Activated CD4-positive, alpha-beta T cell treated with anti-CD3 and anti-CD28 coated beads, Interleukin-2, amount 50 U/mL, for 48 hours (primary cell): ENCODE results near the gene CEP170B.
"Not testable (repeated sequence)": the region's sequence is repeated elsewhere in the genome, so short reads cannot be mapped to it uniquely, and the experiment has no call there.

ENCODE experiments used
- DNase-seq, 2 experiments: peaks; one replicate each; pipeline ENCODE4 v3.0.0-alpha.2; 2020

Gene CEP170B

DNA sequence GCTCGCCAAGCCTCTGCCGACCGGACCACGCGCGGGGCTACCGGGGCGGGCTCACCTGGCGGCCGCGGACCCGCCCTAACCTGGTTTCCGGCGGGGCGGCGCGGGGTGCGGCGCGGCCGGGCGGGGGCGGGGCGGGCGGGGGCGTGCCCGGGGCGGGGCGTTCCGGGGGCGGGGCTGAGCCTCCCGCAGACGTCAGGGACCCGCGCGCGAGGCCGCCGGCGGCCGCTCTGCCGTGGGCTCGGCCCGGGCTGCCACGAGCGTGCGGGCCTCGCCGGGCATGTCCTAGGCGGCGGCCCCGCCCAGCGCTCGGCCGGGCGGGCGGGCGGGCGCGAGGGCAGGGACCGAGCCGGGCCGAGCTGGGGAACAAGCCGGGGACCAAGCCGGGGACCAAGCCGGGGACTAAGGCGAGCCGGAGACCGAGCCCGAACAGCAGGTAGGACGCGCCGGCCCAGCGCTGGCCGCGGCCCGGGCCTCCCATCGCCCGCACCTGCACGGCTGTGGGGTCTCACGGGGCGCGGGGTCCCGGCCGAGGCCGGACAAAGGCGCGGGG, at the start of gene CEP170B:
CEP170B (plus strand) TSS at position 188 of the 550 bp plus-strand sequence. CDS start 3,183 bp downstream, outside the sequence.
- DNase-seq: peak; percentile 35 to 39

DNA sequence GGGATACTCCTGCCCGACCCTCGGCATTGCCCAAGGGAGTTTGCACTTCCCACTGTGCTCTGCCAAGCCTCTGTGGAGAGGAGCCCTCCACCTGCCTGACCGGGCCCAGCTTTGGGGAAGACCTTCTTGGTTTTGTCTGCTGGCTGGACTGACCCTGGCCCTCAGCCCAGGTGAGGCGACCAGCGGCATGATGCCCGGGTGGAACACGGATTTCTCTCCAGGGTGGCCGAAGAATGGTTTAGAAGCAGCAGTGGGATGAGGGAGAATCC, 48.5 kb upstream of the CEP170B start:
- no peak for DNase-seq

DNA sequence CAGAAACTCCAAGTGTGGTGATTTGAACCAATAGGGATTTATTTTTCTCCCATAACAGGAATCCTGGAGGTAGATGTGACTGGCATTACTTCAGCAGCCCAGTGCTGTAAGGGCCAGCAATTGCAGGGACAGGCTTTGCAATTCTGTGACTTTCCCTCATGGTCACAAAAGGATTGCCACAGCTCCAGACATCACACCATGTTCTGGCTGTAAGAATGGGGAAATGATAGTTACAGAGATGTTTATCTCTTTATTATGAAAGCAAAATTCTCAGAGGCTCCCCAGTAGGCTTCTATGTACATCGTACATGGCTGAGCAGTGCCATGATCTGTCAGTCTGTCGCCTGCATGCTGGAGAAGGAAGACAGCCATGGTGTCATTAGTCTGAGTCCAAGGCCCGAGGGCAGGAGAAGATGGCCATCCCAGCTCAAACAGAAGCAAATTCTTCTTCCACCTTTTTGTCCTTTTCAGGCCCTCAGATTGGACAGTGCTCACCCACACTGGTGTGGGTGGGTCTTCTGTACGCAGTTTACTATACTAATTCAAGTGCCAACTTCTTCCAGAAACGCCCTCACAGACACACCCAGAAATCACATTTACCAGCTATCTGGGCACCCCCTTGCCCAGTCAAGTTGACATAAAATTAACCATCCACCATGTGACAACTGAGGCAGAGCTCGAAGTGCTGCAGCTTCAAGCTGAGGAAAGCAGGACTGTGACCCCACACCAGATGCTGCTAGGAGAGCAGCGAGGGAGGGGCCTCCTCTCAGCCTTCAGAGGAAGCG, 46.9 kb upstream of the CEP170B start:
- no peak for DNase-seq

DNA sequence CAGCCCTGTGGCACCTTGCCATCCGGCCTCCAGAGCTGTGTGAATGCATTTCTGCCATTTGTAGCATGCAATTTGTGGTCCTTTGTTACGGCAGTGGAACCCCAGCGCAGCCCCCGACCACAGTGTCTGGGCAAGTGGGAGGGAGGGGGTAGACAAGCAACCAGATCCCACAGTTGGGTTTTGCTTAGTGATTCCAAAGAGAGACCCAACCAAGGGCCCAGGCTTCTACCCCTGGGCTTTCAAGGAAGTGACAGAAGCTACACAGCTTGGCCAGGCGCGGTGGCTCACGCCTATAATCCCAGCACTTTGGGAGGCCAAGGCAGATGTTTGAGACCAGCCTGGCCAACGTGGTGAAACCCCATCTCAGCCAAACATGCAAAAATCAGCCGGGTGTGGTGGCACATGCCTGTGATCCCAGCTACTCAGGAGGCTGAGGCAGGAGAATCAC, 46.3 kb upstream of the CEP170B start:
- DNase-seq: no peak

DNA sequence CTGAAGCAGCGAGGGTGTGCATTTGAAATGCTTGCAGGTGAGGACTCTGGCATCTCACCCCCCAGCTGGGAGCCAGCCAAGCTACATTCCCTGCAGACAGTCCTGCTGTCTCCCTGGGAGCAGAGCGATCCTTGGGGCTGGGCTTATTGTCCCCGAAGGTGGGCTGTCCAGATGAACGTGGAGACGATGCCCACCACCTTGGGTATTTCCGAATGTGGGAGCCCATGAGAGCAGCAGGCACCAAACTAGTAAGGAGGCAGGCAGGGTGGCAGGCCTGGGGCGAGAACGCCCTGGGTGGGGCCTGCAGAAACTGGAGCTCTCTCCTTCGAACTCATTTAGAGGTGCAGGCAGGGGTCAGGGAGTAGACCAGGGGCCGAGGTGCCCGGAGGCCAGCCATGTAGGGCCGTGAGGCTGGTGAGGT, 45.7 kb upstream of the CEP170B start:
- no peak for DNase-seq

DNA sequence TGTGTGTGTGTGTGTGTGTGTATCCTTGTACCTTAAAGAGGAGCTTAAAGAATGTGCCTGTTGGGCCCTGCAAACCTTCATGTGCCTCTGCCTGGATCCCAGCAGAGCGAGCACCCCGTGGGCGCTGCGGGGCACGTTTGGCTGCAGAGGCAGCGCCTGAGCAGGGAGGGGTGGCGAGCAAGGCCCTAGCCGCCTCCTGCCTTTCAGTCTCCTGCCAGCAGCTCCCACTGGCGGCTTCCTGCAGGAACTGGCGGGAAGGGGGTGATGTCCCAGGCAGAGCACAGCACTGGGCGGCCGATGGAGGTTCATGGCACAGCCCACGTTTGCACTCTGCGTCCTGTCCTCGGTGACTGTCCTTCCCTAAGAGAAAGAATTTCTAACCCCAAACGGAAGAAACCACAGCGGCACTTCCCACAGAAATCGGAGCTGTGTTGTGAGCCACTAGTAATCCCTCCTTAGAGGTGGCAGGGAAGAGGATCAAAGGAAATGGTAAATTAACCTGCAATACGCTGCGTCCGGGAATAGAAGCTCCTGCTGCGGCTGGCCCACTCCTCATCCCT, 44.3 kb upstream of the CEP170B start:
- no peak for DNase-seq

DNA sequence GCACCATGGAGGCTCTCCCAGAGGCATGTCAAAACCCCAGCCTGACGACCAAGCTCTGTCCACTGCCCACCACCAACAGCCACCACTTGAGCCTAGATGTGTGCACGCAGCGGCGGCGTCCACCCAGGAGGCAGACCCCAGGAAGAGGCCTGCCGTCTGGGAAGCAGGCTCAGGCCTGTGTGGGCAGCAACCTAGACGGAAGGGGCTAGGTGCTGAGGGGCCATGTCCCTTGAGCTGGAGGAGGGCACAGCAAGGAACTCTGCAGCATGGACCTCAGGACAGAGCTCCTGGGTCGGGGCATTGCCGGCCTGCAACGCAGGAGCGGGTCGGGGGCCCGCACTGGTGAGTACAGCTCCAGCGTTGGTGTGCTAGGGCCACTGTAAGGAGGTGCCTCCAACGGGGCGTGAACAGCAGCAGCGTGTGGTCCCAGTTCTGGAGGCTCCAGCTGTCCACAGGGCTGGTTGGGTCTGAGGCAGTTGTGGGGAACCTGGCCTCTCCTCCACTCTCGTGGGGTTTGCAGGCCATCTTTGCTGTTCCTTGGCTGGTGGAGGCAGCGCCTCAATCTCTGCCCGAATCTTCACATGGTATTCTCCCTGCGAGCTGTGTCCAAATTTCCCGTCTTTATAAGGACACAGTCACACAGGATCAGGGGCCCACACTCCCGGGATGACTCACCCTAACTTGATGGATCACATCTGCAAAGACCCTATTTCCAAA, 43.7 kb upstream of the CEP170B start:
- no peak for DNase-seq

DNA sequence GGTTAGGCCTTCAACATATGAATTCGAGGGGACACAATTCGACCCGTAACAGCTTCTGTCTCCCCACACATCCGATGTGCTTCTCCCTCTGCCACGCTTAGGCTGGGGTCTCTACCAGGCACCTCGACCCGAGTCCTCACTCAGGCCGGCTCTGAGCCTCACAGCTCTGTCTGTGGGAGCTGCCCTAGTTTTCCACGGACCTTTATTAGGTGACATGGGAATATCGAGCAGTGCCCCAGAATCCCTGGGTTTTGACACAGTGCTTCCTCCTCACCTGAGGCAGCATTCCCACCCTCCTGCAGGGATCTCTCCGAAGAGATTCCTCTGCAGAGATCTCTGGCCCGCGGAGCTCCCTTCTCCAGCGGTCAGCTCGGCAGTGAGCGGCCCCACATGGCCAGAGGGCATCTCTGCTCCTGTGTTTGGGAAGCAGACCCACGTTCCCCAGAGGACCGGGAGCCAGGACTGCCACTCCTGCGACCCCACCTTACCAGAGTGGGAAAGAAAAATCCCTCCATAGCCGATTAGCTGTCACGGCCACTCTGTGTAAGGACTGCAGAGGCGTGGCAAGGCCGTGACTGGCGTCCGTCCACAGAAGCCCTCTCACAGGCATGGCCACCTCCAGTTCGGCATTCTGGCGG, 43.0 kb upstream of the CEP170B start:
- DNase-seq: no peak

DNA sequence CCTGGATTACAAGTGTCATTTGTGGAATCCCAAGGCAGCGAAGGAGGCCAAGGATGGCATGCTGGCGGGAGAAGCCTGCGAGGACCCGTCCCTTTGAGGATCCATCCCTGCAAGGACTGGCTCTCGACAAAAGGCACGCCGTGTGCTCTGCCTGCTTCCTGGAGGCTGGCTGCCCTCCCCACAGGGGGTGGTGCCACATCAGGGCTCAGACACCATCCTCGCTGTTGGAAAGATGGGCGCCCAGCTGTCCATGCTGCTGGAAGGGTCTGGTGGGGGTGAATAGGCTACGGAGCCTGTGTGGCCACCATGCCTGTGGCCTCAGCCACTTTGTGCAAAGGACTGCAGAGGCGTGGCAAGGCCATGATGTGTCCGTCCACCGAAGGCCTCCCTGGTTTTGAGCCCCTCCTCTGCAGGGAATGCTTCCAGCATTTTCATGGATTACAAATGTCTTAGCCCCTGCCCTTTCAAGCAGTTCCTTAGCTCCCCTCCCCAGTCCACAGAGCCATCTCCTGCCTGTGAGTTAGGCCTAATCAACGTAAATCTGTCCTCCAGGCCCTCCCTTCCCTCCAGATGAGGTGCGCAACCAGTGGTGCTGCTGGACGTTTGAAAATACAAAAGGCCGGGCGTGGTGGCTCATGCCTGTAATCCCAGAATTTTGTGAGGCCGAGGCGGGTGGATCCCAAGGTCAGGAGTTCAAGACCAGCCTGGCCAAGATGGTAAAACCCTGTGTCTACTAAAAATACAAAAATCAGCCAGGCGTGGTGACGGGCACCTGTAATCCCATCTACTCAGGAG, 42.0 kb upstream of the CEP170B start:
- no peak for DNase-seq

DNA sequence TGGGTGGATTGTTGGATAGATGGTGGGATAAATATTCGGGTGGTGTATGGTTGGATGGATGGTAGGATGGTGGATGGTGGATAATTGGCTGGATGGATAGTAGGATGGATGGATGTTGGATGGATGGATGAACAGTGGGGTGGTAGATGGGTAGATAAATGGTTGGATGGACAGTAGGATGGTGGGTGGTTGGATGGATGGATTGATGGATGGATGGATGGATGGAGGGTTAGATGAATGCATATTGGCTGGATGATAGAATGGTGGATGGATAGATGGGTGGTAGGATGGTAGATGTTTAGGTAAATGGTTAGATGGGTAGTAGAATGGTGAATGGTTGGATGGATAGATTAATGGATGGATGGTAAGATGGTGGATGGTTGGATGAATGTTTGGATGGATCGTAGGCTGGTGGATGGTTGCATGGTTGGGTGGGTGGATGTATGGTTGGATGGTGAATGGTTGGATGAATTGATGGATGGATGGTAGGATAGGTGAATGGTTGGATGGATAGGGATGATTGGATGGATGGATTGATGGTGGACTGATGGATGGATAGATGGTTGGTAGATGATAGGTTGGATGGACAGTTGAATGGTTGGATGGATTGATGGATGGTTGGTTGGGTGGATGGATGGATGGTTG, 40.6 kb upstream of the CEP170B start:
- no peak for DNase-seq

DNA sequence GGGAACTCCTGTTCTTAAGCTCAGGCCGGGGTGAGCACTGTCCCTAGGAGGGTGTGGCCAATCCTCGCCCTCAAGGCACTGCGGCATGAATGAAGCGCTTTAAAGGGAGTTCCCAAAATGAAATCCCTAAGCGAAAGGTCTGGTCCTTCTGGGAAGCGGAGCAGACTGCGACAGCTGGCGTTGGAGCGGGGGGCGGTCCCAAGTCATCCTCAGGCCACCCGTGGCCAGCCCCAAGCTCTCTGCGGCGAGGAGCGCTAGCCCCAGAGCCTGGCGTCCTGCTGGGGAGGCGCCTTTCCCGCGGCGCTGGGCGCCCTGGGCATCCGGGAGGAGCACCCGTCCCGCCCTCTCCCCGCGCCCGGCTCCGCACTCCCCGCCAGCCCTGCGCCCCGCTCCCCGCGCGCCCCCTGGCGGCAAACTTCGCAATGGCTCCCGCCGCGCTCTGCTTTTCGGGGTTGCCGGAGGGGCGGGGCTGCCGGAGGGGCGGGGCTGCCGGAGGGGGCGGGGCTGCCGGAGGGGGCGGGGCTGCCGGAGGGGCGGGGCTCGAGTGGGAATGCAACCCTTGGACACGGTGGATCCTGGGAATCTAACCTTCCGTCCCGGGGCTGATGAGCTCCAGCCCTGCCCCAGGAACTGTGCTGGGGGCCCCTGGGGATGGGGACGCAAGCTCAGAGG, 38.7 kb upstream of the CEP170B start:
- DNase-seq: peak; percentile 96

DNA sequence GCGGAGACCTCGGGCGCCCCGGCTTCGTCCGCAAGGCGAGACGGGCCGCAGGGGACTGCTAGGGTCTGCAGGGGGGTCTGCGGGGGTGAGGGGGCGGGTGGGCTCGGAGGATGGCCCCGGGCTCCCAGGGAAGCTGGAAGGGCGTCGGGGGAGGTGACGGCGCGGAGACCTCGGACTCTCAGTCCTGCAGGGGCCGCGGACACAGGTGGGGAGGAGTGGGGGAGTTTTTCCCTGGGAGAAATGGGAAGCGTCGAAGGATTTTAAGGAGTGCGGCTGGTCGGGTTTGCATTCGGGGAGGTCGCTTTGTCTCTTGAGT, 38.2 kb upstream of the CEP170B start:
- no peak for DNase-seq

DNA sequence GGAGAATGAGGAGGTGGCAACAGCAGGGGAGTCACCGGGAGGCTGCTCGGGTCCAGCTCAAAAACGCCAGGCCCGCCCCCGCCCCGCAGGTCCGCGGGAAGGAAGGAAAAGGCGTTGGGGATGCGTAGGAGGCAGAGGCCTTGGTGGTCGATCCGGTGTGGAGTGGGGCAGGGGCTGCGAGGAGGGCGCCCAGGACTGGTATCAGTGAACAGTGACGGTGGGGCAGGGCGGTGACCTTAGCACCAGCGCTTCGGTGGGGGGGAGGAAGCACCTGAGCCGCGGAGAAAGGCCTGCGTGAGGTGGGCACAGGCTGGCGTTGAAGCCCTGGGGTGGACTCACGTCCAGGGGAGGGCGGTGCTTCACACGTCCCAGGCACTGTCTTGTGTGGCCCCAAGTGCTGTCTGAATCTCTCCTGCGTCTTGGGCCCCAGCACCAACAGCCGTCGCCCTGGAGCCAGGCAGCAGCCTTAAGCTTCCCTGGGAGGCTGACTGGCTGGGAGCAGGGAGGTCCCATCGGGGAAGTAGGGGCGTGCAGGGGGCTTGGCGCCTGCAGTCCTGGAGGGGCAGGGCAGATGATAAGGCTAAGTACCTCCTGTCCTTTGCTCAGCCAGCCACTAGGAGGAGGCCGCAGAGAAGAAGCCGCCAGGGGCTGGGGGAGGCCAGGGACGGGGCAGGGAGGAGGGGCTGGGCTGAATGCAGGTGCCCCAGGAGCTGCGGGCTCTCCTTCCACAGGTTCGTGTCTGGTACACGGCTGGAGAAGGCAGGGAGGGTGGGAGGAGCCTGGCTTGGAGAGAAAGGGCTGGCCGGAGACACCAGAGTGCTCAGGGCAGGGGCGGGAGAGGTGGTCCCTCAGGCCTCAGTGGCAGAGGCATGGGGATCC, 37.7 kb upstream of the CEP170B start:
- DNase-seq: peak; percentile 42 to 64

DNA sequence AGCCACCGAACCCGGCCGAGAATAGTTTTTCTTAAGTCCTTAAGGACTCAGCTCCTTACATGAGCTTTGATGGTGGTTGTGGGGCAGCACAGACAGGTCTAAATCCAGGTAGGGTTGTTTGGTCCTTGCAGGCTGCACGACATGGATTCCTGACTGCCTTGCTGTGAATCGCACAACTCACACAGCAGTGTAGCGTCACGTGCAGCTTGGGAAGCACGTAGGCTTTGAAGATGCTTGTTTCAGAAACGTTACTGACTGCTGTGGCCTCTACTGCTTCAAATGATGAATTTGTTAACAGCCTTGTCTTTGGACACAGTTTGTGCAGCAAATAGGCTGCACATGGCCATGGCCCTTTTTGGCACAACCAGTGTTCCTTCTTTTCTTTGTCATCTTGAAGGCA, 34.3 kb upstream of the CEP170B start:
- DNase-seq: no peak

DNA sequence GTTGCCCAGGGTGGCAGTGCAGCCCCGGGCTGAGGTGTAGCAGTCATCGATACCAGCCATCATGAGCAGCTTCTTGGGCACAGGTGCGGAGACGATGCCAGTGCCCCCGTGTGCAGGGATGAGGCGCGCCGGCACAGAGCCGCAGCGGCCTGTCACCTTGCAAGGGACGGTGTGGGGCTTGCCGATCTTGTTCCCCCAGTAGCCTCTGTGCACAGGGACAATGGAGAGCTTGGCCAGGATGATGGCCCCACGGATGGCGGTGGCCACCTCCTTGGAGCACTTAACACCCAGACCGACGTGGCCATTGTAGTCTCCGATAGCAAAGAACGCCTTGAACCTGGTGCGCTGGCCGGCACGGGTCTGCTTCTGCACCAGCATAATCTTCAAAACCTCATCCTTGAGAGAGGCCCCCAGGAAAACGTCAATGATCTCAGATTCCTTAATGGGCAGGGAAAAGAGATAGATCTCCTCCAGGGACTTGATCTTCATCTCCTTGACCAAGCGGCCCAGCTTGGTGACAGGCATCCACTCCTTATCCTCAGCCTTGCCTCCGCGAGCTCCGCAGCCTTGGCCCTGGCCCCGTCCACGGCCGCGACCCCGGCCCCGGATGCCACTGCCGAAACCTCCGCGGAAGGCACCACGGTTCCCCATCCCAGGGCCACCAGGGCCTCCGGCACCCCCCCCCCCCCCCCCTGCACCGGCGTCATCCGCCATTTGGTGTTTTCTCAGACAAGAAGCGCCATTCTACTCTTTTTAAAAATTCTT, 28.7 kb upstream of the CEP170B start:
- DNase-seq: not testable (repeated sequence)

DNA sequence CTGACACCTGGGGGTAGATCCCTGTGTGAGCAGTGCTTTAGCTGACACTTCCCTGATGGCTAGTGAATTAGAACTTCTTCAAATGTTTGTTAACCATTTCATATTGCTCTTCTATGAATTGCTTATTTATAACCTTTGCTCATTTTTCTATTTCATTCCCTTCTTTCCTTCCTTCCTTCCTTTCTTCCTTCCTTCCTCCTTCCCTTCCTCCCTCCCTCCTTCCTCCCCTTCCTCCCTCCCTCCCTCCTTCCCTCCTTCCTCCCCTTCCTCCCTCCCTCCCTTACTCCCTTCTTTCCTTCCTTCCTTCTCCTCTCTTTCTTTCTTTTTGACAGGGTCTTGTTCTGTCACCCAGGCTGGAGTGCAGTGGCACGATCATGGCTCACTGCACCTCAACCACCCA, 23.3 kb upstream of the CEP170B start:
- DNase-seq: no peak

DNA sequence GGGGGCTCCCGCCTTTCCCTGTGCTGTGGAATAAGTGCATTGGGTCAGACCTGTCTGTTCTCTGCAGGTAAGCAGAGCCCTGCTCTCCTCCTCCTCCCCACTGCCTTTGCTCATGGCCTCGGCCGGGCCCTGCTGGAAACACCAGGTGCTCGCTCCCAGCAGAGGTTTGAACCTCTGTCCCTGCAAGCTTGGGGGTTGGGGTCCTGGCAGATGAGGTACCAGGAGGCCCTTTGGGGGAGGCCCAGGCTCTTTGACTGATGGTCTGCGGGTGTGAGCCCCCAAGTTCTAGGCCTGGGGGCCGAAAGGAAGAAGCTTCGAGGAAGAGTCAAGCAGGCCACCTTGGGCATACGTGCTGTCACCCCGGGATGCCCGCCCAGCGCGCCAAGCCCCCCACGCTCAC, 22.1 kb upstream of the CEP170B start:
- DNase-seq: no peak

DNA sequence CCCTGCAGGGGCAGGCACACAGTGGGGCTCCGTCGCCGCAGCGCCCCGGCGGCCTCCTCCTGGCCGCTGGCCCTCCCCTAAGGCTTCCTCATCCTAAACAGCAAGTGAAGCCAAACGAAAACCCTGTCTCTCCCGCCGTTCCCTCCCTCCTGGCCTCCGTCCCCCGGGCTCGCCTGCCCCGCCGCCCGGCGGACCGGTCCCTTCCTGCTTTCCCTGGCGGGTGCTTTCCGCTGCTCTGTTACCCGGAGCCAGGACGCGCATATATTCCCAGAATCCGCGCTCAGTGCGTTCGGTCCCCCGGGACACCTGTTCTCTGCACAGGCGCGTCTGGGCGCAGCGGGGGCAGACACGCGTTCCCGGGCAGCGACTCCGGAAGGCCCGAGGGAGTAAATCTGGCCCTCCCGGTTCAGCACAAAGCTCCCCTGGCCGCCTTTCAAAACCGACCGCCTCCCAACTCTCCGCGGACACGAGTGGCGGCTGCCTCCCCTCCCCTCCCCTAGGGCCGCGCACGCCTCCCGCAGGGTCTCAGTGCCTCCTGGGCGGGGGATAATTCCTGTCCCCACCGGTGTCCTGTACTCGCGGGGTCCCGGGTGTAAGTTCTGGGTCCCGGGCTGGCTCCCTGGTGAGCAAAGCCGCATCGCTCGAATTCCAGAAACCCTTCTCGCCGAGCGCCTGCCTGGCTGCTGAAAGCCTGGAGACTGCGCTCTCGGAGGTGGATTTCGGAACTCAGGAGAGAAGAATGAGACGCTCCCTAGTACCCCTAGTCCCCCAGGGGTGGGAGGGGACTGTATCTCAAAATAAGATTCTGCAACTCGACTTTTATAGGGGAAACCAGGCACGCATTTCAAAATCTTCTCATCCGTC, 21.4 kb upstream of the CEP170B start:
- no peak for DNase-seq
